Limb (tissue), 2 donors: Measurements from ENCODE around the gene DNM2.
A peak's percentile ranks its signal among the peaks of the same experiment; 100 is the strongest.
"Not testable (repeated sequence)": the region's sequence is repeated elsewhere in the genome, so short reads cannot be mapped to it uniquely, and the experiment has no call there.

Source experiments
- DNase-seq, 2 donors: peaks; one replicate each; pipeline ENCODE4 v3.0.0-alpha.2; 2016; ENCODE audit errors: extremely low spot score in 2 of 2

DNM2 gene

GRCh38 chr19:10835089-10835753 is 117.3 kb downstream of the DNM2 start:
- DNase-seq = no peak

GRCh38 chr19:10835754-10836478 is 118.0 kb downstream of the DNM2 start, which contains the start of gene TMED1:
TMED1 (minus strand) TSS chr19:10836212; CDS start chr19:10836191, 21 bp downstream.
- DNase-seq = peak; percentile 98 to 99

GRCh38 chr19:10836479-10837330 is 118.8 kb downstream of the DNM2 start:
- DNase-seq = no peak

- DNase-seq = not testable (repeated sequence)
Measured at GRCh38 chr19:10837649-10838048, 119.8 kb downstream of the DNM2 start.

- no peak for DNase-seq
Measured at GRCh38 chr19:10838377-10838776, 120.5 kb downstream of the DNM2 start.

GRCh38 chr19:10839114-10840050 is 121.5 kb downstream of the DNM2 start:
- no peak for DNase-seq

- no peak for DNase-seq
Measured at GRCh38 chr19:10842788-10843187, 124.9 kb downstream of the DNM2 start.

GRCh38 chr19:10846500-10847202 is 128.8 kb downstream of the DNM2 start:
- no peak for DNase-seq

GRCh38 chr19:10848230-10848856 is 130.5 kb downstream of the DNM2 start, which contains the start of gene C19orf38:
C19orf38 (plus strand) TSS chr19:10848415; CDS start chr19:10848509, 94 bp downstream.
- peak; percentile 46 to 68 for DNase-seq

- no peak for DNase-seq
Measured at GRCh38 chr19:10850631-10851030, 132.8 kb downstream of the DNM2 start.

GRCh38 chr19:10852098-10852800 is 134.4 kb downstream of the DNM2 start:
- no peak for DNase-seq

- DNase-seq = no peak
Measured at GRCh38 chr19:10852941-10853340, 135.1 kb downstream of the DNM2 start.

- no peak for DNase-seq
Measured at GRCh38 chr19:10854350-10855089, 136.6 kb downstream of the DNM2 start.

- no peak for DNase-seq
Measured at GRCh38 chr19:10855879-10856522, 138.1 kb downstream of the DNM2 start.

- not testable (repeated sequence) for DNase-seq
Measured at GRCh38 chr19:10856899-10857298, 139.0 kb downstream of the DNM2 start.

- DNase-seq = no peak
Measured at GRCh38 chr19:10858204-10858828, 140.4 kb downstream of the DNM2 start.

- DNase-seq = no peak
Measured at GRCh38 chr19:10861103-10861651, 143.3 kb downstream of the DNM2 start.
